ENCODE measurements around the gene MFAP3L.

MFAP3L gene

GRCh38 chr4:170022211-170022610 is 4.0 kb downstream of the MFAP3L start:
- DNase-seq, result peak in 8 of 56 donors; percentile 22 to 62 (median 32)

GRCh38 chr4:170017252-170017651 is 8.9 kb downstream of the MFAP3L start:
- peak in 2 of 56 donors; percentile 21 to 26 for DNase-seq

DNA sequence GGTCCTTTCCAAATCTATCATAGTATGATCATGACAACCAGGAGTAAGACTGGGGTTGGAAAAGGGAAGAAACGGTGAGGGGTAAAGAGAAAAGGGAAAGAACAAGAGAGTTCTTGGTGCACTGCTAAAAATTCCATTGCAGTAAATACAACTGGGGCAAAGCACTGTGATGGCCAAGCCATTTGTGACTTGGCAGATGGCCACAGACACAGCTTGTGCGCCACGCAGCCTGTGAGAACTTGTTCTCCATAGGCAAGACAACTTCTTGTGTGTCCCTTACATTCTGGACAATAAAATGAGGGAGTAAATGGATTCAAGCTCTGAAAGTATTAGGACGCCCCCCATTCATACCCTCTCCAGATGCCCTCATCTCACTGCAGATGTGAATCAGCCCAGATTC is 10.9 kb downstream of the MFAP3L start:
- peak in 49 of 56 donors; percentile 5 to 85 (median 54) for DNase-seq

DNA sequence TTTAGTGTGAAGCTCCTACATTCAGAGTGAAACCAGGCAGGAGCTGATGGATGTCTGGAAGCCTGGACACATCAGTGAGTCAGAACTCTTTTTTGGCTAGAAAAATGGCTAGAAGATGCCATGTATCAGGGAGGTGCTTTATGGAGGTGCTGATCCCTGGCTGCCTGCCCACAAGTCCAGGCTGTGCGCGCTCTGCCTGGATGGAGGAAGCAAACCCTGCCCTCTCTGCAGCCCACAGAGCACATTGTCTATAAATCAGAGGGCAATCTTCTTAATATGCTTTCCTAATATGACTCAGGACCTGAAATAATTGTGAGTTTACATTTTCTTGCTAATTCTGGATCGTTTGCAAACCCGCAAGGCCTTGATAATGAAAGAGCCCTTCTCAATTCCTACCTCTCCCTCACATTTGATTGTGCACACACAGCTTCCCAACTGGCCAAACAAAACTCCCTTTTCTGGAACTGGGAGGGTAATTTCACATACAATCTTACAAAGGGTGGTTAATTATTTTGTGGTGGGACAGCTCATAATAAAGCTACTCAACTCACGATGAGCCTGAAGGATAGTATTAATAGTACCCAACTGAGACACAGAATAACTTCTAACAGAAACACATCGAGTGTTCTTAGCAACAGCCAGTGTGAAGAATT is 11.7 kb downstream of the MFAP3L start:
- DNase-seq, result peak in 15 of 56 donors; percentile 9 to 52 (median 28)

DNA sequence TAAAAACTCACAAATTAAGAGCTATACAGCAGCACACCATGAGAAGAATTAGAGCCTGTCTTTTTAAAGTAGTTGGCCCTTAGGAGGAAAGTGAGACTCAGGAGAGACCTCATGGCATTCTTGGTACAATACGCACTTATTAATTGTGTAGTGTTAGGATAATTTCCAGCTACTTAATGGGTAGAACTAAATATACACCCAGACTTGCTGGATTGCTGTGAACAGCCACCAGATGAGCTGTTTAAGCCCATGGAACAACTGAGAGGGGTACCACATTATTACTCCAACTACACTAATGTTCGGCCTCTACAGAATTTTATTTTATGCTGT is 13.6 kb downstream of the MFAP3L start:
- no peak for DNase-seq

- peak in 22 of 56 donors; percentile 9 to 68 (median 23) for DNase-seq
Observed at GRCh38 chr4:170011921-170012628, 14.1 kb downstream of the MFAP3L start.

DNA sequence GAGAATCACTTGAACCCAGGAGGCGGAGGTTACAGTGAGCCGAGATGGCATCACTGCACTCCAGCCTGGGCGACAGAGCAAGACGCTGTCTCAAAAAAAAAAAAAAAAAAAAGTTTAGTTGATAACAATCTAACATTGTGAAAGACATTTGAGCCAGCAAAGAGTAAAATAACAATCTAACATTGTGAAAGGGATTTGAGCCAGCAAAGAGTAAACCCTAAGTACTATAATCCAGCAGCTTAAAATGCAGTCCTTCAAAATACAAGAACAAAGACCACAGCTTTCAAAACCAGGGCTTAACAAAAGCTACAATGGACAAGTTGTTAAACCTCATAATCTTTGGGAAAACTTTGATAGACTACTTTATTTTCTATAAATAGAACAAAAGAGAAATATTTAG is 16.9 kb downstream of the MFAP3L start:
- DNase-seq, result no peak

GRCh38 chr4:170008801-170009200 is 17.4 kb downstream of the MFAP3L start:
- no peak for DNase-seq

DNA sequence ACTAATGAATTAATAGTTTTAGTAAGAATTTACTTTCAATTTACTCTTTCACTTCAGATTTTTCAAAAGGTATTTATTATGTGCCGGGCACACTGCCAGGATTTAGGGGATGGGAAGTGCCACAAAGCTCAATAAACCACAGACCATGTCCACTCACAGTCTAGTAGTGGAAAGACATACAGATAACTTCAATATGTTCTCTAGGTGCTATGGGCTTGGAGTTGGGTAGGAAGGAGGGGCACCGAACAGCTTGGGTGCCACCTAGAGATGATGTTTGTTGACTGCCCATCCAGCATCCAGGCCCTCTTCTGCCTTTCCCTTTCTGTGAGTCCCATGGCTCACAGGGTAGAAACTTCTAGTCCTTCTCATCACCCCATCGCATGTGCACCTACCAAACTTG is 17.8 kb downstream of the MFAP3L start:
- no peak for DNase-seq

- no peak for DNase-seq
Observed at GRCh38 chr4:170007113-170007512, 19.1 kb downstream of the MFAP3L start.

GRCh38 chr4:170005472-170005871 is 20.7 kb downstream of the MFAP3L start:
- peak in 2 of 56 donors; percentile 11 to 38 for DNase-seq

DNA sequence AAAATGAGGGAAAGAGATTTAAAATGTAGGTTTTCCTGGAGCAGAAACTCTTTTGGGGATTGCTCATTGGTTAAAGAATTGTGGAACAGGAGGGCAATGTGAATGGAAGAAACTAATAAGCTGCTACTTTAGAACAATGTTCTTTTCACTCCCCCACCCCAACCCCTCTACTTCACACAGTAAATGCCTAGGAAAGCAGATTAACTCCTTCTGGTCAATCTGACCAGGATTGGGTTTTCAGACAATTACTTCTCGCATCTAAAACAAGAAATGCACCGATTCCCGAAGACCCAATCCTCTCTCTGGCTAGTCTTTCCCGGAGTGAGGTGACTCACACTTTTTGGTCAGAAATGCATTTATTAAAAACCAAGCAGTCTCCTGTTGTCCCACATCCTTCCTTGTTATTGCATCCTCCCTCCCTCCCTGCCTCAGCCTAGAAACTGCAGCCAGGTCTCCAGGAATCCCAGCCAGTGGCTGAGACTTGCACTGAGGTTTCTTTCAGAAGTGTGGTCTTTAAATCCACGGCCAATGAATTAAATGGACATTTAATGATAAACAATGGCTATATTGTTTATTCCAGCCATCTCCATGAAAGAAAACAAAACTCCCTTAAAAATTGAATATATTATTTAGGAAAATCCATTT is 21.4 kb downstream of the MFAP3L start:
- peak in 15 of 56 donors; percentile 9 to 41 (median 21) for DNase-seq

- no peak for DNase-seq
Observed at GRCh38 chr4:170003071-170004070, 22.8 kb downstream of the MFAP3L start.

DNA sequence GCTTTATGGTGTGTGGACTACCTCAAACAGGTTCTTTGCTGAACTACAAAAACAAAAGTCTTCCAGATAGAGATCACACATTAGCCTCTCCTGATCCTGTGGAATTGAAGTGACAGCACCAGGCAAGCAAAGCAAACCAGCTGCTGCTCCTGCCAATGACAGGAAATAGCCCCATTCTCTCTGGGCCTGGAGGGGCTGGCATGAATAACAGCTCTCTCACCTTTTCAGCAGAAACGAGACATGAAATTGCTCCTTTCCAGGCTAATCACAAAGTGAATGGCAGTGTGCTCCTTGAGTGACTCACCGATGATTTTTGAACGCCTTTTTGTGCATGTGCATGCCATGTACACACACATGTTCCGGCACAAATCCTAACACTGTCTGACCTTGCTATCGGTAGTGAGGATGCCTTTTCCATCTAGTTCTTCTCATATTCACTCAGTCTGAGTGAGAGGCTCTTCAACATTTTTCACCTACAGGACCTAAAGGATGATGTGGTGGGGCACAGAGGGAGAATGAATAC is 24.4 kb downstream of the MFAP3L start:
- no peak for DNase-seq

DNA sequence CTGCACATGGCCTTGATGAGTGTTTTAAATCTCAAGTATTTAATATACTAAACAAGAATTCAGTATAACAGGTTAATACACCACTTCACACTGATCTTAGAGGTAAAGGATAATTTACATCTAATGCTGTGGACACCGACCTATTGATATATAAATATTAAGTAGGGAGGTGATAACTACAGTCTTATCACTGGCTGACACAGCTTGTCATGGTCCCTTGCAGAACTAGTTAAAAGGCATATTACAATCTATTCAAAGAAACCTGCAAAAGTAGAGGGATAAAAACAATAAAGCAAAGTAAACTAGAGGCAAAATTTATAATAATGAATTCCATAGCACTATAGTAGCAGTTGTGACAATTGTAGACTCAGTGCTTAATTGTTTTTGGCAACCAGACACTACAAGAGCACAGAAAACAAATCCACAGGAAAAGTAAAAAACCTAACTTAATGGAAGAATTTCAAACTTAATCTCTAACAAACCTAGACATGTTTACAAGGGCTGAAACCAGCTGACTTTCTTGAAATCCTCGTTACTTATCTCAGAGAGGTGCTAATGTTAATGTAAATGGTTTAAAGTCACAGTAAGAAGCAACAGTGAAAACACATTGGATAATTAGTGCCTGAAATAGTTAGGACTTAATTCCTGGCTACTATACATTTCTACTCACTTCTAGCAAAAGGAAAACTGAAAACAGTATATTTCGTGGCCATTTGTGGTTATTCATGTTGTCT is 25.0 kb downstream of the MFAP3L start:
- no peak for DNase-seq

- no peak for DNase-seq
Observed at GRCh38 chr4:169999923-170000322, 26.3 kb downstream of the MFAP3L start.

GRCh38 chr4:169998981-169999380 is 27.2 kb downstream of the MFAP3L start:
- no peak for DNase-seq

DNA sequence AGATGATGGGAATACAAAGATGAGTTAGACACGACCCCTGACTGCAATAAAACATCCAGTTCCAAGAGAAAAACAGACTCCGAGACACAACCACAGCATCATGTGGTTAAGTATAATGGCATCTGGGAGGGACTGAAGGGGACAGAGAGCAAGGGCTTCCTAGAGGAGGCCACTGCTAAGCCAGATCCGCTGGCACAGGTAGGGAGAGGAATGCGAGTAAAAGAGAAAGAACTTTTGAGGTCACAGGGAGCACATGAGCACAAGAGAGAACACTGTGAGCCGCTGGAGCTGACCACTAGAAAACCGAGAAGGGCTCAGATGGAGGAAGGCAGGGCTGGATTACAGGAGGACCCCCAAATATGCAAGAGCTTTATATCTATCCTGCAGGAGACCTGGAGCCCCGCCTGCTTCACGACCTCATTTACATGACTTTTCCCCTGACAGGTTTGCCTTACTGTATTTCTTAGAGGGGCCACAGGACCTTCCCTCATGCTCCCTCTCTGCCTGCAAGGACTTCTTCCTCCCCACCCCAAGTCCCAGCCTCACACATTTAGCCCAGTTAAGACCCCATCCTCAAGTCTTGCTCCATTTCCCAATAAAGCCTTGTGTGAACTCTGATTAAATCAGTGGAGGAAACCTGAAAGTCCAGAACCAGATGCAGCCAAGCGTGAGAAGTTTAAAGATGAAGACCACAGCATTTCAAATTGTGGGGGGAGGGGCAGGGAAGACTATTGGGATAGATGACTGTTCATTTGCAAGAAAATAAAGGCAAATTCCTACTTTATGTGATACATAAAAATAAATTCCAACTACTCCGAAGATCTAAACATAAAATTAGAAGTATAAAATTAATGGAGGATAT is 29.6 kb downstream of the MFAP3L start:
- no peak for DNase-seq

- DNase-seq, result peak in 52 of 56 donors; percentile 10 to 82 (median 58)
Observed at GRCh38 chr4:169993531-169993930, 32.7 kb downstream of the MFAP3L start.
